Activated T-helper 17 cell treated with anti-CD3 and anti-CD28 coated beads, Interleukin-2, amount 50 U/mL, for 72 hours (primary cell): ENCODE data around the gene SLC43A3. TPM values are rescaled to one million over a fixed set of nuclear protein-coding genes. Genes with fewer than 3 reads are reported as not detected.

Experiments used
- ATAC-seq: fragments of 150-1000 bp; cut with Tn5 transposase; replicated peaks from 2 replicates; pipeline ENCODE4 v1.10.0; 2021; ENCODE audit warnings: mild to moderate bottlenecking, moderate library complexity
- H3K27ac Mint-ChIP-seq: one replicate; pipeline ENCODE4 v1.8.0; 2022; ENCODE audit warnings: mixed read lengths
- H3K27me3 Mint-ChIP-seq: one replicate; pipeline ENCODE4 v1.8.0; 2022; ENCODE audit warnings: mixed read lengths
- H3K36me3 Mint-ChIP-seq: one replicate; pipeline ENCODE4 v1.8.0; 2022; ENCODE audit warnings: low read depth, mild to moderate bottlenecking, mixed read lengths
- H3K4me1 Mint-ChIP-seq: one replicate; pipeline ENCODE4 v1.8.0; 2022; ENCODE audit warnings: mixed read lengths
- H3K4me3 Mint-ChIP-seq: one replicate; pipeline ENCODE4 v1.8.0; 2022; ENCODE audit warnings: mild to moderate bottlenecking, mixed read lengths
- H3K9me3 Mint-ChIP-seq: one replicate; pipeline ENCODE4 v1.8.0; 2022; ENCODE audit warnings: mixed read lengths
- total RNA-seq, 2 donors: library from RNA; stranded (reverse); gene quantifications; one replicate each; pipeline ENCODE4 v1.2.3, GENCODE V29; 2022

SLC43A3 gene
- total RNA-seq, result 100 to 1,000 TPM; 346 to 386 TPM

DNA sequence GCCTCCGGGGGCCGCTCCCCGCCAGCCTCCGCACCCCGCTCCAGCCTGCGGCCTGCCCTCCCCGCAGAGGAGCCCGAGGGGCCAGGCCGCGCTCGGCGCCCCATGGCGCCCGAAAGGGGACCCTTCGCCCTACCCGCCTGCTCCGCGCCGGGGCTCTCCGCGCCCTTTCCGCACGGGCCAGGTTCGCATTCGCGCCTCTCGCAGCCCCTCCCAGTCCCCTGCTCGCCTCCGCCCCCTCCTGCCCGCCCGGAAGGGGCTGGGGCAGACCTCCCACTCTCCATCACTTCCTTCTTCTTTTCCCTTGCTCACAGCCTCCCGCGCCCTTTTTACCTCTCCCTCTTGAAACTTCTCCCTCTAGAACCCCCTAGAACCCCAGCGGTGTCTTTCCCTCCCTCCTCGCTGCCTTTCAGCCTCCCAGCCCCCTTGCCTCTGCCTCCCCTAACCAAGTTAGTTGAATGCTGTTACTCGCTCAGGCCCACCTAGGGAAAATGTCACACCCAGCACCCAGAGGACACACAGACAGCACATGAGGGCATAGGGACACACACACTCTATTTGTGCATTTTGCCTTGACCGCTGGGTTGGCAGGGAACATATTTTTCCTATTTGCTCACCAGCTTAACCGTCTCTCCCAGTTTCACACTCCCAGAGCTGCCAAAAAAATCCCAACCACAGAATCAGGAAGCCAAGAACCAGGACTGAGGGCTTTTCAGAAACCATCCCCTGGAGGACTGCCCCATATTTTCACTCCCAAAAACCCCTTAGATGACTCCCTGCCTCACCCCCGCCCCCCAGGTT, at the start of gene SLC43A3:
Gene SLC43A3 (minus strand): TSS at position 193 of the 798 bp plus-strand sequence. CDS start 949 bp downstream, outside the sequence.
- H3K4me3 Mint-ChIP-seq, result peak within 1 kb of the TSS; percentile 98
- peaks cover 24% of the 10 kb centered on the region for H3K4me1 Mint-ChIP-seq
- ATAC-seq, result peak; percentile 62
- H3K36me3 Mint-ChIP-seq, result peaks cover 58% of the 10 kb centered on the region
- no peaks in the 10 kb centered on the region for H3K27me3 Mint-ChIP-seq
- H3K27ac Mint-ChIP-seq, result peak within 1 kb of the TSS; percentile 97
- H3K9me3 Mint-ChIP-seq, result no peaks in the 10 kb centered on the region

DNA sequence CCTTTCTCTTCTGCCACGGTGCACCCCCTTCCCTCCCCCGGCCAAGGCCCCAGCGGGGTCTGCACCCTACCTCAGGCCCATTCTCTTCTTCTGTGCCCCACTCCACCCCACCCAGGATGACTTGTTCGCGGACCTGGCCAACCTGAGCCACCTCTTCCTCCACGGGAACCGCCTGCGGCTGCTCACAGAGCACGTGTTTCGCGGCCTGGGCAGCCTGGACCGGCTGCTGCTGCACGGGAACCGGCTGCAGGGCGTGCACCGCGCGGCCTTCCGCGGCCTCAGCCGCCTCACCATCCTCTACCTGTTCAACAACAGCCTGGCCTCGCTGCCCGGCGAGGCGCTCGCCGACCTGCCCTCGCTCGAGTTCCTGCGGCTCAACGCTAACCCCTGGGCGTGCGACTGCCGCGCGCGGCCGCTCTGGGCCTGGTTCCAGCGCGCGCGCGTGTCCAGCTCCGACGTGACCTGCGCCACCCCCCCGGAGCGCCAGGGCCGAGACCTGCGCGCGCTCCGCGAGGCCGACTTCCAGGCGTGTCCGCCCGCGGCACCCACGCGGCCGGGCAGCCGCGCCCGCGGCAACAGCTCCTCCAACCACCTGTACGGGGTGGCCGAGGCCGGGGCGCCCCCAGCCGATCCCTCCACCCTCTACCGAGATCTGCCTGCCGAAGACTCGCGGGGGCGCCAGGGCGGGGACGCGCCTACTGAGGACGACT, 49.3 kb upstream of the SLC43A3 start:
- H3K4me1 Mint-ChIP-seq, result peaks cover 9% of the 10 kb centered on the region
- no peak overlapping the region for H3K27ac Mint-ChIP-seq
- peaks cover 5% of the 10 kb centered on the region for H3K27me3 Mint-ChIP-seq

GRCh38 chr11:57475671-57476046, 48.7 kb upstream of the SLC43A3 start:
- peak overlapping the region; percentile 64 for H3K4me3 Mint-ChIP-seq
- no peaks in the 10 kb centered on the region for H3K9me3 Mint-ChIP-seq

More for the DNA sequence above, 49.3 kb upstream of the SLC43A3 start:
- peak; percentile 50 for ATAC-seq
- H3K4me3 Mint-ChIP-seq, result peak overlapping the region; percentile 64
- no peaks in the 10 kb centered on the region for H3K9me3 Mint-ChIP-seq
- H3K36me3 Mint-ChIP-seq, result no peaks in the 10 kb centered on the region

GRCh38 chr11:57475191-57475590, 48.3 kb upstream of the SLC43A3 start:
- Mint-ChIP-seq H3K9me3 (no peaks in the 10 kb centered on the region), H3K27me3 (peaks cover 5% of the 10 kb centered on the region), H3K4me1 (peaks cover 6% of the 10 kb centered on the region), H3K4me3 (peak overlapping the region; percentile 64), H3K36me3 (no peaks in the 10 kb centered on the region), H3K27ac (no peak overlapping the region)
- ATAC-seq, result no peak

More at GRCh38 chr11:57475671-57476046, 48.7 kb upstream of the SLC43A3 start:
- Mint-ChIP-seq H3K27me3 (peaks cover 5% of the 10 kb centered on the region), H3K27ac (no peak overlapping the region), H3K4me1 (peaks cover 9% of the 10 kb centered on the region), H3K36me3 (no peaks in the 10 kb centered on the region)
- no peak for ATAC-seq

- no peaks in the 10 kb centered on the region for H3K36me3 Mint-ChIP-seq
- no peak for ATAC-seq
- peaks cover 4% of the 10 kb centered on the region for H3K4me1 Mint-ChIP-seq
- H3K27me3 Mint-ChIP-seq, result peaks cover 5% of the 10 kb centered on the region
- H3K9me3 Mint-ChIP-seq, result no peaks in the 10 kb centered on the region
- H3K4me3 Mint-ChIP-seq, result peak overlapping the region; percentile 64
- no peak overlapping the region for H3K27ac Mint-ChIP-seq
Observed at GRCh38 chr11:57474803-57475115, 47.8 kb upstream of the SLC43A3 start.

DNA sequence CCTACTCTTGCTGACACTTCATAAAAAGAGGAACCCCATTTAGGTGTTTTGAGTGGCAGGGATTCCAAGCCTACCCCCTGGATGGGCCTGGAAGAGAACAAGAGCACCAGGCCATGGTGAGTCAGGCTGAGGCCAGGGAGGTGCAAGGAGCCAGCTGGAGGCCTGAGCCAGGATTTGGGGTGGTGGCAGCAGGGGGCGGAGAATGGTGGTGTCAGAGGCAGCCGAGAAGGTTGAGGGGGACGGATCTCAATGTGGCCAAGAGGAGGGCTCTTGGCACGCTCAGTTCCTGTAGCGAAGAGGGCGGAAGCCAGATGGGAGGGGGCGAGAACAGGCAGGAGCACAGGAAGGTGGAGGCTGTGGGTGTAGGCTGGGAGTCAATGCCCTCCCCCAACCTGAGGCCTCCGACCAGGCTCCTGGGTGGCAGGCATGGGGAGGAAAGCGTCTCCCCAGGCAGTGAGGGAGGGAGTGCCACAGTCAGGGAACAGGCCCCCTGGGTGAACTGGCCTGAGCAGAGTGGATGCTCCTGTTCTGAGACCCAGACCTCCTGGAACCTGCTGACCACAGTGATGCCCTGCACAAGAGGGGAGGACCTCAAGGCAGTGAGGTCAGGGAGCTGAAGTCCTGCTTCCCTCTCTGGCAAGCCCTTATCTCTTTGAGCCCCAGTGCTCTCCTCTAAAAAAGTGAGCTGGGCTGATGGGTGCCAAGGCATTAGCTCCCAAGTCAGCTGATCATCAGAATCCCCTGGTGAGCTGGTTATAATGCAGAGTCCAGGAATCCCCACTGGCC, 47.3 kb upstream of the SLC43A3 start:
- Mint-ChIP-seq H3K27me3 (no peaks in the 10 kb centered on the region), H3K4me3 (peak overlapping the region; percentile 45), H3K4me1 (peaks cover 4% of the 10 kb centered on the region), H3K9me3 (no peaks in the 10 kb centered on the region), H3K36me3 (no peaks in the 10 kb centered on the region), H3K27ac (no peak overlapping the region)
- peak; percentile 8 for ATAC-seq

DNA sequence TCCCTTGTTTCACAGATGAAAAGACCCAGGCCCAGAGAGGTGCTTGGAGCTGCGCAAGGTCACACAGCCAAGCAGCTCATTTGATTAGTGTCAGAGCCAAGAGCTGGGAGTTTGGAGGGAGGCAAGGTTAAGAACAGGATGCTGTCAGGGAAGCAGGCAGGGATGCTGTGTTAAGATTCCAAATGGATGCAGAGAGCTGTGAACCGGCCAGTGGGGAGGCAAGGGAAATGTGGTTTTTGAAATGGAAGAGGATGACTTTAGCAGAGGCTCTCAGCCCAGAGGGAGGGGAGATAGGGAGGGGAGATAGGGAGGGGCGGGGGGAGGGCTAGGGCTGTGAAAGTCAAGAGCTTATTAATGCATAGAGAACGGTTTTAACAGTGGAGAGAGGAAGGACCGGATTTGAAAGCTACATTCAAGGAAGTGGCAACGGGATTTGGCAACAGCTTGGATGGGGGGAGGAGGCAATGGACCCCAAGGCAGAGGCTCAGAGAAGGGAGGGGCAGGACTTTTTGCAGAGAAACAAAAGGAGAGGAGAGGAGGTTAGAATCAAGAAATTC, 46.4 kb upstream of the SLC43A3 start:
- Mint-ChIP-seq H3K27me3 (no peaks in the 10 kb centered on the region), H3K27ac (no peak overlapping the region), H3K36me3 (no peaks in the 10 kb centered on the region), H3K4me3 (no peak overlapping the region), H3K9me3 (no peaks in the 10 kb centered on the region), H3K4me1 (peaks cover 4% of the 10 kb centered on the region)
- ATAC-seq, result no peak

- Mint-ChIP-seq H3K4me1 (peaks cover 4% of the 10 kb centered on the region), H3K27ac (no peak overlapping the region), H3K4me3 (no peak overlapping the region), H3K27me3 (no peaks in the 10 kb centered on the region), H3K36me3 (no peaks in the 10 kb centered on the region), H3K9me3 (no peaks in the 10 kb centered on the region)
- no peak for ATAC-seq
Observed at GRCh38 chr11:57471496-57471895, 44.6 kb upstream of the SLC43A3 start.

GRCh38 chr11:57469268-57469667, 42.3 kb upstream of the SLC43A3 start:
- Mint-ChIP-seq H3K9me3 (no peaks in the 10 kb centered on the region), H3K4me1 (peaks cover 4% of the 10 kb centered on the region), H3K36me3 (no peaks in the 10 kb centered on the region), H3K4me3 (no peak overlapping the region), H3K27ac (no peak overlapping the region), H3K27me3 (no peaks in the 10 kb centered on the region)
- no peak for ATAC-seq

GRCh38 chr11:57468276-57468675, 41.4 kb upstream of the SLC43A3 start:
- H3K9me3 Mint-ChIP-seq, result no peaks in the 10 kb centered on the region
- H3K27ac Mint-ChIP-seq, result no peak overlapping the region
- H3K4me3 Mint-ChIP-seq, result no peak overlapping the region
- peaks cover 1% of the 10 kb centered on the region for H3K27me3 Mint-ChIP-seq
- ATAC-seq, result no peak
- H3K4me1 Mint-ChIP-seq, result no peaks in the 10 kb centered on the region
- no peaks in the 10 kb centered on the region for H3K36me3 Mint-ChIP-seq

- H3K4me3 Mint-ChIP-seq, result no peak overlapping the region
Observed at GRCh38 chr11:57467508-57468157, 40.7 kb upstream of the SLC43A3 start.

DNA sequence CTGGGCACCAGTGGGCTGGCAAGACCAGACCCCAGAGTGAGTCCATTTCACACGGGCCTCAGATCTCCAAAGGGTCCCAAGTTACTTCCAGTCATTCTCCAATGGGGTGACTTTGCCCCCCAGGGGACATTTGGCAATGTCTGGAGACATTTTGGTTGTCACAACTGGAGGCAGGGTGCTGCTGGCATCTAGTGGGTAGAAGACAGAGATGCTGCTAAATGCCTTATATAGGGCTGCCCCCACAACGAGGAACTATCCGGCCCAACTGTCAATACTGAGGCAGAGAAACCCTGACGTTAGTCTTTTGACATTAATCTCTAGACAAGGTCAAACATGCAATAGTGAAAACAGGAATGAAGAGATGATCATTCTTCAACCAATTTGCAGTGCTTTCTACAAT, 39.8 kb upstream of the SLC43A3 start:
- Mint-ChIP-seq H3K27ac (no peak overlapping the region), H3K9me3 (no peaks in the 10 kb centered on the region), H3K4me1 (no peaks in the 10 kb centered on the region), H3K27me3 (peaks cover 12% of the 10 kb centered on the region), H3K36me3 (no peaks in the 10 kb centered on the region), H3K4me3 (no peak overlapping the region)
- no peak for ATAC-seq

More at GRCh38 chr11:57467508-57468157, 40.7 kb upstream of the SLC43A3 start:
- H3K27ac Mint-ChIP-seq, result no peak overlapping the region
- no peak for ATAC-seq
- H3K27me3 Mint-ChIP-seq, result peaks cover 8% of the 10 kb centered on the region
- H3K9me3 Mint-ChIP-seq, result no peaks in the 10 kb centered on the region
- H3K4me1 Mint-ChIP-seq, result no peaks in the 10 kb centered on the region
- no peaks in the 10 kb centered on the region for H3K36me3 Mint-ChIP-seq

DNA sequence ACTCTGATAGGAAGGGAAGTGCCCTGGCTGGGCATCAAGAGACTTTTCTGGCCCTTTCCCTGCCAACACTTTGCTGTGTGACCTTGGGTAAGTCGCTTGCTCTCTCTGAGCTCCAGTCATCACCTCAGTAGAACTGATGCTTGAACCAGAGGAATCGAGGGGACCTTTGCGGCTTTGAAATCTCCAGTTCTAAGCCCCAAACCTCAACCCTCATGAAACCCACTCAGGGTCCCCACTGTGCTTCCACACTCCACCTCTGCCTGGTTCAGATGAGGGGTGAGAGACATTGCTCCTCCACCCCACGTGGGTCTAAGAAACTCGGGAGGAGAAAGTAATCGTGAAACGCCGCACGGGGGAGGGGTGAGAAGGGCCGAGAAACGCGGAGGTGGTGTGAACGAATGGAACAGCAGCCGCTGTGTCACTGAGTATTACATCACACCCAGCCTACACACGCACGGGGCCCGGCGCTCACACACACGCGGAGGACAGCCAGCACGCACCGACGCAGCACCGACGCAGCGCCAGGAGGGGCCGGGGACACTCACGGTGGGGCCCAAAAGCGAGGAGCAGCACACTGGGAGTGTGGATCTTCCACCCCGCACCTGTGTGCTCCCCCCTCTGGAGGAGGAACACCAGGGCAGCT, 37.7 kb upstream of the SLC43A3 start:
- Mint-ChIP-seq H3K36me3 (no peaks in the 10 kb centered on the region), H3K27me3 (peaks cover 21% of the 10 kb centered on the region), H3K9me3 (no peaks in the 10 kb centered on the region), H3K27ac (no peak overlapping the region), H3K4me1 (peaks cover 7% of the 10 kb centered on the region), H3K4me3 (no peak overlapping the region)
- ATAC-seq, result no peak
